GM18505 (cell line): Measurements from ENCODE around the gene APC2.
"Not testable (repeated sequence)": the region's sequence is repeated elsewhere in the genome, so short reads cannot be mapped to it uniquely, and the experiment has no call there.

Source experiments
- ATAC-seq: cut with Tn5 transposase; IDR thresholded peaks from one replicate; pipeline ENCODE4 v1.9.1; 2021; ENCODE audit not compliant: unreplicated experiment
- POLR2A ChIP-seq: IDR thresholded peaks from 4 replicates; pipeline ENCODE4 v1.6.1; 2011; ENCODE audit warnings: borderline replicate concordance; ENCODE audit not compliant: insufficient read depth, insufficient read length; ENCODE audit errors: extremely low read depth

APC2 gene

DNA sequence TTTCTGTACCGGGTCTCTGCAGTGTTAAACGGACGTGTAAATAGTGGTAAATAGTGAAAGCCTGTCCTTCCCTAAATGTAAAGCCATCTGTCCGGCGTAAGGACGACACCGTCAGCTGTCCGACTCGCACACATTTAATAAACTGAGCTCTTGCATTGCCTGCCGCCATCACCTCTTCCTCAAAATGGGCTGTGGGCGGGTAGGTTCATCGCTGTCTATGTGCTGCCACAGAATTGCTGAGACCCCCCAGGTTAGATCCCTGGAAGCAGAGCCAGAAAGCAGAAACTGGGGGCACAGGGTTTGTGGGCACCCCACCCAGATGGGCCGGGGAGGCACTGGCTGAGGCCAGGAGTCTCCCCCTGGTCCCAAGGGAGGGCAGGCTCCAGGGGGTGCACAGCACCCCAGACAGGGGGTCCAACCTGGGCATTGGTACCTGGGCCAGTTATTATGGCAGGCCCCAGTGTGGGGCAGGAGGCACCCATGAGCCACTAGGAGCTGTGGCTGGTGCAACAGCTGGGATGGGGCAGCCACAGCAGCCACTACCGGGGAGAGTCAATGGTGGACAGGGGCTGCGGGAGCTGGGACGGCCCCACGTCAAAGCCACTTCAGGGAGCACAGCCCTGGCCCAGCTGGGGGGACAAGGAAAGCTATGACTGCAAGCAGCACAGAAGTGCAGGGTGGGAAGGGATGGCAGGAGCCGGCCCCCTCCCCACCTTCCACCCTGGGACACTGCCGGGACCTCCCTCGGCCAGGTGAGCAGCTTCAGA lies 23.3 kb downstream of the APC2 start:
- TF ChIP-seq POLR2A: no peak
- ATAC-seq: no peak

GRCh38 chr19:1474011-1474764 lies 24.3 kb downstream of the APC2 start:
- no peak for ATAC-seq
- TF ChIP-seq POLR2A: no peak

DNA sequence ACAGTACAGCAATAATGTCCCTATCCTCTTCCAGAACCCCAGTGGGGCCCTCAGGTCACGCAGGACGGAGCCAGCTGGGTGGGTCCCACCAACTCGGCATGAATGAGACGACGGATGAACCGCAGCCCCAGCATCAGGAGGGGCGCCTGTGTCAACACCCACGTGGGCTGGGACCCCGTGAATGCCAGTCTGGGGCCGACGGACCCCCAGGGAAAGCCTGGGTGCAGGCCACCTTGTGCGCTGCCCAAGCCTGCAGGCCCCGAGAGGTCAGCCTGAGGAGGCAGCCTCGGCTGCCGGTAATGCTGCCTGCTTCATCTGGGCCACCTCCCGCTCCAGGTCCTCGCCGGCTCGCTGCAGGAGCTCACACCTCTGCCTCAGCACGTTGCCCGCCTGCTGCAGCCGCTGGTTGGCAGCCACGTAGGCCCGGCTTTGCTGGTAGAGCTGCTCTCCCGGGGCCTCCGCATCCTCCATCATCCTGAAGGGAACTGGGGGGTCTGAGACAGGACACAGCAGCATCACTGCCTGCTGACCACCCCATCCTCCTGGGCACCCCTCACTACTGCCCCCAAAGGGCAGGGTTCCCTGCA lies 24.9 kb downstream of the APC2 start:
- no peak for TF ChIP-seq POLR2A

GRCh38 chr19:1475751-1476437 lies 26.0 kb downstream of the APC2 start:
- ATAC-seq: no peak

More for the DNA sequence above, 24.9 kb downstream of the APC2 start:
- ATAC-seq: no peak

GRCh38 chr19:1477056-1477455 lies 27.1 kb downstream of the APC2 start:
- ATAC-seq: not testable (repeated sequence)

More at GRCh38 chr19:1475751-1476437, 26.0 kb downstream of the APC2 start:
- no peak for TF ChIP-seq POLR2A

- peak; percentile 94 for TF ChIP-seq POLR2A
- peak; percentile 81 for ATAC-seq
Observed at GRCh38 chr19:1478934-1479707, 29.2 kb downstream of the APC2 start, which contains the start of gene C19orf25. TSS of gene C19orf25 (minus strand) at chr19:1479215. CDS start at chr19:1478903, 312 bp downstream.

DNA sequence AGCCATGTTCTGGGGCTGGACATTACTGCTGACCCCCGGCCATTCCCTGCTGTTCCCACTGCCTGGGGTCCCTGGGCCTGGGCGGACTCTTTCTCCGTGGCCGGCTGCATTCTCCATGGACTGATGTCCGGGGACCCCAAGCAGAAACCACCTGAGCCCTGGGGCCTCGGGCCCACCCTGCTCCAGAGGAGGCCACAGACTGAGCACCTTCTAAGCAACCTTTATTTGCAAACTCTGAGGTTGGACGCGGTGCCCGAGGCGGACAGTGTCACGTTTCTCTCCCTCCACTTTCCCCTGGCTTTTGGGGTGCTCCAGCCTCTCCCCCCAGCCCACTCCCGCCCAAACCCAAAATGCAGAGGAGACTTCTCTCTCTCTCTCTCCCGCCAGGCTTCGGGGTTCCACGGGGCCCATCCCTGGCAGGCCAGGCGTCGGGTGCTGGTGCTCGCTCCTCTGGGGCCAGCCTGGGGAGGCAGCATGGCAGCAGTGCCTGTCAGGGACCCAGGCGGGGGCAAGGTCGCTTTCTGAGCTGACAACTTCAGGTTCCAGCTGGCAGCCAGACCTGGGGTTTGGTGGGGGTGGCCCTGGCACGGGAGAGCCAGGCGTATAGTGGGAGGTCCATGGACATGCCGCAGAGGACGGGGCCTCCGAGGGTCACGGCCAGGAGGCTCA lies 31.4 kb downstream of the APC2 start:
- no peak for TF ChIP-seq POLR2A
- no peak for ATAC-seq

DNA sequence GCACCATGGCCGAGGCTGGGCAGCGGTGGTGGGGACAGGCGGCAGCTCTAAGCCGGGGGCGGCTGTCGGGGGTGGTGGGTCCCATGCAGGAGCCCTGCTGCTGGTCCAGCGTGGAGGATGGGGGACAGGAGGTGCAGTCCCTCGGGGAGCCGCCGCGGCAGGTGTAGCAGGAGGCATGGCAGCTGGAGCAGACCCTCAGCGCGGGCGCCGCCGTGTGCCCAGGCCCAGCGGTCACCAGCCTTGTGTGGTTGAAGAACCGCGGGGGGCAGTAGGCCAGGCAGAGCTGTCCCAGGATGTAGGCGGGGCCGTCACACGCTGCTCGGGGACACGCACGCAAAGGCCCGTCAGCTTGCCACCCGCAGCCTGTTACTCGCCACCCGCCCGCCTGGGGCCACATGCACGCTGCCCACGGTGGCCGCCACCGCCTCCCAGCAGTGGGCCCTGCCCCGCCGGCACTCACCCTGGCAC lies 32.0 kb downstream of the APC2 start:
- no peak for TF ChIP-seq POLR2A
- ATAC-seq: no peak

DNA sequence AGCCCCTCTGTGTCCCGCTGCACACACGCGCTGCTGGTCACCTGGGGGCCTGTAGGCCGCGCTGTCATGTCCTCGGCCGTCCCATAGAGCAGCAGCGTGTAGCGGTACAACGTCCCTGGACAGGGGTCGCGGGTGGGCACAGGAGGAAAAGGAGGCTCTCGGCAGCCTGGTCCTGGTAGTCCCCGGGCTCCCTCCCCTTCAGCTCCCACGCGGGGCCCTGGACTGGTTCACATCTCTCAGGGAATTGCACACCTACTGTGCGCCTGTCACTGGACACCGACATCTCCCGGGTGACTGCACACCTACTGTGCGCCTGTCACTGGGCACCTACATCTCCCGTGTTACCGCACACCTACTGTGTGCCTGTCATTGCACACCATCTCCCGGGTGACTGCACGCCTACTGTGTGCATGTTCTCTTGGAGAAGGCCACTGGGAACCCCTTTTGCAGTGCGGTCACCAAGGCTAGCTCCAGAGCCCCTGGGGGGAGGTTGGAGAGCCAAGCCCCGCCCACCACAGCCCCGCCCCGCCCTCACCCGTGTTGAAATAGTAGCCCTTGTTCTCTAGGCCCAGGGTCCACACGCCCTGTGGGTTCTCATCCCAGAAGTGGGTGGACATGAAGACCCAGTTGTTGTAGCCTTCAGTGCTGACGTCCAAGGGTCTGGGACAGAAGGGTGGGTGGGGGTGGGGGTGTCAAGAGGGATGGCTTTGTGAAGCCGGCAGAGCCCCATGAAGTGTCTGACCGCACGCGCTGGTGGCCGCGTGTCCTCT lies 32.6 kb downstream of the APC2 start:
- no peak for ATAC-seq
- TF ChIP-seq POLR2A: no peak

DNA sequence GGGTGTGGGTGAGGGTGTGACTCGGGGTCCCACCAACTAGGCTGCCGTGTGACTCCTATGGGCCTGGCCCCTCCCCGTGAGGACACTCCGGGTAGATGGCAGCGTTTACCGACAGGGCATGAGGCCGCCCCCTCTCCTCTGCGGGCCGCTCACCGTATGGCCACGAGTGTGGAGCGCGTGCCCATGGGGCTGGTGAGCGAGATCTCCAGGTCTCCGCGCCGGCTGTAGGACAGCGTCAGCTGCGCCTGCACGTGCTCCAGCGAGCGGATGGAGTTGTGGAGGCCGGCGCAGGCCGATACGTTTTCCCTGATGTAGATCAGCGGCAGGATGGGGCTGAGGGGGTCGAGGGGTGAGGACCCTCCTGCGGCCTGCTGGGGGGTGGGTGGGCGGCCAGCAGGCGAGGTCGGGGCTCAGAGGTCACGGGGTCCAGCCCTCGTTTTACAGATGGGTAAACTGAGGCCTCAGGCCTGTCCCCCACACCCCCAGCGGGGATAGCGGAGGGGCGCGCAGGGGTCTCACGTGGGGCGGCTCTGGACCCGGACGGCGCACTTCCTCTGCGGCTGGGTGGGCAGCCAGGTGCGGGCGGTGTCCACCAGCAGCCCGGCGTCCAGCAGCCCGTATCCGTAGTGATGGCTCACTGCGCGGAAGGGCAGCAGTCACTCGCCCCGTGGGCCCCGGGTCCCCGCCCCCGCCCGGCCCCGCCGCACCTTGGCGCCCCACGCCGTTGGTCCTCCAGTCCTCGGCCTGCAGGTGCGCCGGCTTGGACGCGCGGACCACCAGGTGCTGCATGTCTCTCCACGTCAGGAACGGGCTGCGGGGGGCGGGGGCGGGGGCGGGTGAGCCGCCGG lies 33.4 kb downstream of the APC2 start:
- ATAC-seq: no peak

GRCh38 chr19:1483979-1484428 lies 34.1 kb downstream of the APC2 start:
- ATAC-seq: no peak
- no peak for TF ChIP-seq POLR2A

More for the DNA sequence above, 33.4 kb downstream of the APC2 start:
- no peak for TF ChIP-seq POLR2A
